Peyer's patch (tissue), 4 donors: ENCODE data around the gene CAPN1.

Source experiments
- CTCF ChIP-seq, 6 experiments: fragments of 450-650 bp in 4 of 6; fragments of 200-600 bp in 2 of 6; sonication (generic) in 1 of 6; IDR thresholded peaks; one replicate each; pipeline ENCODE4 v1.5.1; 2017 to 2019; ENCODE audit warnings: antibody characterized with exemption in 6 of 6, mild to moderate bottlenecking in 3 of 6, moderate library complexity in 1 of 6
- POLR2A ChIP-seq, 2 donors: fragments of 450-650 bp; IDR thresholded peaks; one replicate each; pipeline ENCODE4 v1.5.1; 2017; ENCODE audit warnings: antibody characterized with exemption in 2 of 2, mild to moderate bottlenecking in 2 of 2, moderate library complexity in 2 of 2

GRCh38 chr11:65147352-65148075 lies 34.2 kb upstream of the CAPN1 start:
- no peak for TF ChIP-seq CTCF (IDR thresholded peaks at IDR 0.05)
- TF ChIP-seq POLR2A (IDR thresholded peaks at IDR 0.05) = no peak
